H9 (cell line): ENCODE data around the gene KIF2C. TPM values are rescaled to one million over a fixed set of nuclear protein-coding genes. Genes with fewer than 3 reads are reported as not detected.

ENCODE experiments used
- DNase-seq: peaks from one replicate; pipeline ENCODE4 v3.0.0-alpha.2; 2017
- H2AFZ ChIP-seq: one replicate; pipeline ENCODE4 v1.6.1; 2013; ENCODE audit warnings: mild to moderate bottlenecking, low read length, control low read depth, moderate library complexity
- H2AK5ac ChIP-seq: 2 replicates; pipeline ENCODE4 v1.6.1; 2013; ENCODE audit warnings: low read length, control low read depth, mixed read lengths; ENCODE audit not compliant: insufficient read length
- H2BK120ac ChIP-seq: one replicate; pipeline ENCODE4 v1.6.1; 2013; ENCODE audit warnings: low read depth, mild to moderate bottlenecking, low read length, control low read depth, inconsistent platforms; ENCODE audit not compliant: poor library complexity, severe bottlenecking
- H2BK12ac ChIP-seq: 2 replicates; pipeline ENCODE4 v1.6.1; 2013; ENCODE audit warnings: low read length, control low read depth, mixed read lengths, low read depth; ENCODE audit not compliant: insufficient read length
- H2BK15ac ChIP-seq: 2 replicates; pipeline ENCODE4 v1.6.1; 2013; ENCODE audit warnings: low read depth, low read length, control low read depth
- H2BK20ac ChIP-seq: one replicate; pipeline ENCODE4 v1.6.1; 2013; ENCODE audit warnings: low read depth, mild to moderate bottlenecking, low read length, control low read depth, inconsistent platforms; ENCODE audit not compliant: poor library complexity, severe bottlenecking
- H2BK5ac ChIP-seq: 2 replicates; pipeline ENCODE4 v1.6.1; 2013; ENCODE audit warnings: low read length, control low read depth, mixed read lengths; ENCODE audit not compliant: insufficient read length
- H3K14ac ChIP-seq: 2 replicates; pipeline ENCODE4 v1.6.1; 2013; ENCODE audit warnings: low read length, control low read depth; ENCODE audit not compliant: insufficient read depth
- H3K18ac ChIP-seq: 2 replicates; pipeline ENCODE4 v1.6.1; 2013; ENCODE audit warnings: low read depth, mild to moderate bottlenecking, mixed read lengths, low read length, control low read depth; ENCODE audit not compliant: insufficient read length
- H3K23ac ChIP-seq: 2 replicates; pipeline ENCODE4 v1.6.1; 2013; ENCODE audit warnings: low read length, control low read depth, mixed read lengths, low read depth; ENCODE audit not compliant: insufficient read length
- H3K23me2 ChIP-seq: 2 replicates; pipeline ENCODE4 v1.6.1; 2013; ENCODE audit warnings: low read depth, mild to moderate bottlenecking, mixed read lengths, low read length, control low read depth; ENCODE audit not compliant: insufficient read length, poor library complexity, severe bottlenecking
- H3K27ac ChIP-seq: 2 replicates; pipeline ENCODE4 v1.5.1; 2013; ENCODE audit warnings: low read length, control low read depth, mixed read lengths, low read depth; ENCODE audit not compliant: insufficient read length
- H3K27me3 ChIP-seq: 2 replicates; pipeline ENCODE4 v1.6.1; 2013; ENCODE audit warnings: low read length, control low read depth, inconsistent platforms; ENCODE audit not compliant: insufficient read depth
- H3K4ac ChIP-seq: 2 replicates; pipeline ENCODE4 v1.6.1; 2013; ENCODE audit warnings: low read depth, mild to moderate bottlenecking, control low read depth, inconsistent platforms, low read length, moderate library complexity
- H3K4me1 ChIP-seq: 2 replicates; pipeline ENCODE4 v1.6.1; 2013; ENCODE audit warnings: low read length, control low read depth, inconsistent platforms; ENCODE audit not compliant: insufficient read depth
- H3K4me2 ChIP-seq: 2 replicates; pipeline ENCODE4 v1.6.1; 2013; ENCODE audit warnings: low read length, control low read depth, mixed read lengths; ENCODE audit not compliant: insufficient read length, insufficient read depth
- H3K56ac ChIP-seq: 2 replicates; pipeline ENCODE4 v1.6.1; 2013; ENCODE audit warnings: low read depth, mild to moderate bottlenecking, mixed read lengths, low read length, control low read depth; ENCODE audit not compliant: insufficient read length
- H3K79me1 ChIP-seq: 2 replicates; pipeline ENCODE4 v1.6.1; 2013; ENCODE audit warnings: low read depth, mild to moderate bottlenecking, moderate library complexity, low read length, control low read depth, inconsistent platforms; ENCODE audit not compliant: insufficient read depth, poor library complexity, severe bottlenecking
- H3K79me2 ChIP-seq: 2 replicates; pipeline ENCODE4 v1.6.1; 2013; ENCODE audit warnings: low read length, control low read depth, inconsistent platforms; ENCODE audit not compliant: insufficient read depth
- H3K9ac ChIP-seq: 2 replicates; pipeline ENCODE4 v1.6.1; 2013; ENCODE audit warnings: low read length, control low read depth, mixed read lengths; ENCODE audit not compliant: insufficient read length; ENCODE audit errors: extremely low read depth
- H3K9me3 ChIP-seq: one replicate; pipeline ENCODE4 v1.6.1; 2013; ENCODE audit warnings: low read depth, low read length, inconsistent platforms; ENCODE audit not compliant: control insufficient read depth
- H3T11ph ChIP-seq: one replicate; pipeline ENCODE4 v1.6.1; 2013; ENCODE audit warnings: mild to moderate bottlenecking, low read length, control low read depth, inconsistent platforms
- H4K20me1 ChIP-seq: one replicate; pipeline ENCODE4 v1.6.1; 2013; ENCODE audit not compliant: control insufficient read depth, insufficient read length, insufficient read depth
- H4K5ac ChIP-seq: 2 replicates; pipeline ENCODE4 v1.6.1; 2013; ENCODE audit warnings: low read depth, mild to moderate bottlenecking, mixed read lengths, low read length, control low read depth; ENCODE audit not compliant: insufficient read length
- H4K8ac ChIP-seq: replicated peaks from 2 replicates; pipeline ENCODE4 v1.6.1; 2013; ENCODE audit warnings: low read length, control low read depth, mixed read lengths, low read depth; ENCODE audit not compliant: insufficient read length
- H4K91ac ChIP-seq: 2 replicates; pipeline ENCODE4 v1.6.1; 2013; ENCODE audit warnings: low read depth, mild to moderate bottlenecking, moderate library complexity, mixed read lengths, low read length, control low read depth; ENCODE audit not compliant: insufficient read length
- H3K27ac Mint-ChIP-seq, 3 experiments: 2 replicates in 2 of 3; 3 replicates in 1 of 3; pipeline ENCODE4 v1.8.0; 2020 to 2021; ENCODE audit warnings: mixed read lengths in 3 of 3, mild to moderate bottlenecking in 1 of 3, moderate library complexity in 1 of 3
- H3K27me3 Mint-ChIP-seq: 2 replicates; pipeline ENCODE4 v1.8.0; 2021; ENCODE audit warnings: low read depth, mild to moderate bottlenecking, moderate library complexity, mixed read lengths
- H3K36me3 Mint-ChIP-seq, 3 experiments: 2 replicates in 2 of 3; 3 replicates in 1 of 3; pipeline ENCODE4 v1.8.0; 2020 to 2021; ENCODE audit warnings: low read depth in 3 of 3, mixed read lengths in 3 of 3; ENCODE audit not compliant: insufficient read depth in 1 of 3
- H3K4me1 Mint-ChIP-seq, 2 experiments: 2 replicates each; pipeline ENCODE4 v1.8.0; 2020; ENCODE audit warnings: mixed read lengths in 2 of 2
- H3K4me3 Mint-ChIP-seq, 2 experiments: 2 replicates in 1 of 2; 3 replicates in 1 of 2; pipeline ENCODE4 v1.8.0; 2020 to 2021; ENCODE audit warnings: mild to moderate bottlenecking in 2 of 2, mixed read lengths in 2 of 2, moderate library complexity in 1 of 2
- H3K9me3 Mint-ChIP-seq, 2 experiments: 2 replicates in 1 of 2; 3 replicates in 1 of 2; pipeline ENCODE4 v1.8.0; 2020; ENCODE audit warnings: mild to moderate bottlenecking in 2 of 2, mixed read lengths in 2 of 2, moderate library complexity in 1 of 2
- CTCF ChIP-seq: fragments of 200-600 bp; sonication (generic); conservative IDR thresholded peaks from 3 replicates; pipeline ENCODE4 v1.8.0; 2021; ENCODE audit warnings: antibody characterized with exemption, mild to moderate bottlenecking
- WGBS: extraction: QIAGEN DNeasy Blood & Tissue Kit; methylation state at CpG from one replicate; pipeline ENCODE4 v1.1.7; 2013; ENCODE audit warnings: missing lambda C conversion rate, low lambda C conversion rate, mixed read lengths; ENCODE audit not compliant: insufficient read length; ENCODE audit errors: extremely low coverage; 5-methylcytosine and 5-hydroxymethylcytosine counted together
- total RNA-seq: library from RNA; stranded (reverse); gene quantifications from 2 replicates; pipeline ENCODE4 v1.2.1, GENCODE V29; 2021

KIF2C gene
- total RNA-seq, 1 experiment from 2014 or later: 73.1 TPM

- H3K56ac ChIP-seq: no peak overlapping the region
- TF ChIP-seq CTCF: no peak
- Mint-ChIP-seq H3K36me3 (peaks cover 3 to 44% (median 26%) of the 10 kb centered on the region in 3 experiments), H3K9me3 (no peaks in the 10 kb centered on the region), H3K27me3 (peaks cover 3% of the 10 kb centered on the region), H3K4me1 (peaks cover 29 to 34% of the 10 kb centered on the region in 2 experiments), H3K27ac (peak overlapping the region in 1 of 3 experiments; percentile 52; a peak in 1 of 7 replicates), H3K4me3 (no peak overlapping the region; a peak in 1 of 5 replicates)
- no peak overlapping the region for H2AFZ ChIP-seq
- H3K4ac ChIP-seq: no peak overlapping the region
- no peak overlapping the region for H2BK120ac ChIP-seq
- H3K23me2 ChIP-seq: peaks cover 10% of the 10 kb centered on the region
- H2BK5ac ChIP-seq: no peak overlapping the region
- H3T11ph ChIP-seq: no peak overlapping the region
- H3K27me3 ChIP-seq: no peaks in the 10 kb centered on the region
- no peak overlapping the region for H4K8ac ChIP-seq
- no peak for DNase-seq
- WGBS: no CpG with 5 or more reads among the region's 13 CpGs
- no peak overlapping the region for H3K9ac ChIP-seq
- no peak overlapping the region for H3K14ac ChIP-seq
- H3K4me2 ChIP-seq: no peak overlapping the region
- H3K9me3 ChIP-seq: no peaks in the 10 kb centered on the region
- H2BK12ac ChIP-seq: no peak overlapping the region
- no peaks in the 10 kb centered on the region for H4K20me1 ChIP-seq
- H2BK15ac ChIP-seq: no peak overlapping the region
- no peak overlapping the region for H4K5ac ChIP-seq
- H2AK5ac ChIP-seq: no peak overlapping the region
- no peaks in the 10 kb centered on the region for H3K79me1 ChIP-seq
- no peak overlapping the region for H3K23ac ChIP-seq
- H2BK20ac ChIP-seq: no peak overlapping the region
- H3K4me1 ChIP-seq: peaks cover 7% of the 10 kb centered on the region; the same call in 1 of the 2 replicates
- H3K79me2 ChIP-seq: no peaks in the 10 kb centered on the region
- H4K91ac ChIP-seq: no peak overlapping the region
- no peak overlapping the region for H3K18ac ChIP-seq
- no peak overlapping the region for H3K27ac ChIP-seq
Measured at GRCh38 chr1:44803312-44804095, 63.9 kb downstream of the KIF2C start.
